Activated T-cell treated with anti-CD3 and anti-CD28 coated beads, Interleukin-2, amount 50 U/mL, for 4 hours (primary cell): Measurements from ENCODE around the gene MARCHF10. TPM values are rescaled to one million over a fixed set of nuclear protein-coding genes. Genes with fewer than 3 reads are reported as not detected.

Experiments used
- ATAC-seq, 2 donors: fragments of 200-7000 bp; cut with Tn5 transposase; one replicate each; pipeline ENCODE4 v1.10.0; 2021
- DNase-seq: peaks from one replicate; pipeline ENCODE4 v3.0.0-alpha.2; 2020
- H3K27me3 Mint-ChIP-seq: one replicate; pipeline ENCODE4 v1.8.0; 2021; ENCODE audit warnings: low read depth, mixed read lengths
- H3K36me3 Mint-ChIP-seq: one replicate; pipeline ENCODE4 v1.8.0; 2022; ENCODE audit warnings: mixed read lengths; ENCODE audit not compliant: insufficient read depth
- H3K4me1 Mint-ChIP-seq: one replicate; pipeline ENCODE4 v1.8.0; 2021; ENCODE audit warnings: low read depth, mixed read lengths
- H3K4me3 Mint-ChIP-seq: one replicate; pipeline ENCODE4 v1.8.0; 2021; ENCODE audit warnings: mild to moderate bottlenecking, moderate library complexity, mixed read lengths
- H3K9me3 Mint-ChIP-seq: one replicate; pipeline ENCODE4 v1.8.0; 2021; ENCODE audit warnings: mixed read lengths
- total RNA-seq, 3 donors: library from RNA; stranded (reverse); gene quantifications; one replicate each; pipeline ENCODE4 v1.2.1, GENCODE V29; 2021

MARCHF10 gene
- total RNA-seq, 3 donors from 2014 or later, result not detected

DNA sequence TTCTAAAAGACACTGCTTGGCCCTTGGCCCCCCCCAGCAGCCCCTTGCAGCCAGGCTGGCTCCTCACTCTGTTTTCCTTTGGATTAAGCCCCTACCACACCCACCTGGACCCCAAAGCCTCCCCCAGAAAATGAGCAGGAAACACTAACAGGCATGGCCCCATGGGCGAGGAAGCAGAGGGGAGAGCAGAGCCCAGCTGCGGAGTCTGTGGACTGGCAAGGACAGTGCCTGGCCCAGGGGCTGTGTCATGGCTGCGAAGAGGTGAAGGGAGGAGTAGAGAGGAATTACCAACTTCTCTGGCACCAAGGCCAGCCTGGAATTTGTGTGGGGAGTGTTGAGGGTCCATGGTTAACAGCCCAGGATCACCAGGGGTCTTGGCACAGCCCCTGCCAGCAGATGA lies 133.3 kb downstream of the MARCHF10 start:
- H3K4me3 Mint-ChIP-seq, result no peak overlapping the region
- no peaks in the 10 kb centered on the region for H3K9me3 Mint-ChIP-seq
- ATAC-seq (no peak), DNase-seq (no peak)
- no peaks in the 10 kb centered on the region for H3K27me3 Mint-ChIP-seq
- no peaks in the 10 kb centered on the region for H3K36me3 Mint-ChIP-seq
- H3K4me1 Mint-ChIP-seq, result no peaks in the 10 kb centered on the region

DNA sequence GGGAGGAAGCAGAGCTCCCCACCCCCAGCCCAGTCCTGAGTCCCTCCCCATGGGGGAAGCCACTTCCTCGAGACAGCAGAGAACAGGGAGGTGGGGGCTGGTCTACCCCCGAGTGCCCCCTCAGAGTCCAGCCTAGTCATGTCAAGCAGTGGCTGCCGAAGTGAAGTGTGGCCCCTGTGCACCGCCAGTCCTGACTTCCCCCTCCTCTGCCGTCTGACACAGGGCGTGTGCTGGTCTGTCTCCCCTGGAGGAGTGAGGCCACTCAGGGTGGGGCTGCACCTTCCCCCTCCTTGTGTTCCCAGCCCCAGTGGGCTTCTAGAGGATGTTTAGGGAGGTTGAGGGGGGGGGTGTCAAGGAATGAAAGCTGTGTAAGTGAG lies 133.8 kb downstream of the MARCHF10 start:
- DNase-seq (no peak), ATAC-seq (no peak)
- Mint-ChIP-seq H3K4me1 (no peaks in the 10 kb centered on the region), H3K27me3 (no peaks in the 10 kb centered on the region), H3K4me3 (no peak overlapping the region), H3K36me3 (no peaks in the 10 kb centered on the region), H3K9me3 (no peaks in the 10 kb centered on the region)

GRCh38 chr17:62673614-62674362 lies 134.3 kb downstream of the MARCHF10 start:
- Mint-ChIP-seq H3K9me3 (no peaks in the 10 kb centered on the region), H3K4me3 (no peak overlapping the region), H3K36me3 (no peaks in the 10 kb centered on the region), H3K27me3 (no peaks in the 10 kb centered on the region), H3K4me1 (no peaks in the 10 kb centered on the region)
- no peak for ATAC-seq
- no peak for DNase-seq

DNA sequence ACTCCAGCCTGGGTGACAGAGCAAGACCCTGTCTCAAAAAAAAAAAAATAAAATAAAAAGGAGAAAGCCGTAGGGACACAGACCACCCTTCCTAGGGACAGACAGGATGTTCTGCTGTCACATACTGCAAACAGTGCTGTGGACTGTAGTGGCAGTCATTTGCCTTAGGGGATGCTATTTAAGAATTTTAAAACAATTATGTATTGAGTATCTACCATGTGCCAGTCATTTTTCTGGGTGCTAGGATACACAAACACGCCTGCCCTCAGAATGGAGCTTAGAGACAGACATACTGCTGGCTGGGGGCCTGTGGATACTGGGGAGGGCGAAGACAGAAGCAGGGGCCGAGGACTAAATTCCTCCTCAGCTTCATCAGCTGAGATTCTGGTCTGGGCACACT lies 135.2 kb downstream of the MARCHF10 start:
- no peak for DNase-seq
- Mint-ChIP-seq H3K36me3 (no peaks in the 10 kb centered on the region), H3K27me3 (no peaks in the 10 kb centered on the region), H3K4me3 (no peak overlapping the region), H3K9me3 (no peaks in the 10 kb centered on the region), H3K4me1 (no peaks in the 10 kb centered on the region)
- ATAC-seq, result no peak

- no peak overlapping the region for H3K4me3 Mint-ChIP-seq
- no peak for DNase-seq
- no peaks in the 10 kb centered on the region for H3K4me1 Mint-ChIP-seq
- H3K9me3 Mint-ChIP-seq, result no peaks in the 10 kb centered on the region
- H3K27me3 Mint-ChIP-seq, result no peaks in the 10 kb centered on the region
- no peaks in the 10 kb centered on the region for H3K36me3 Mint-ChIP-seq
- no peak for ATAC-seq
Measured at GRCh38 chr17:62671553-62671952, 136.6 kb downstream of the MARCHF10 start.

- ATAC-seq, result no peak
- no peaks in the 10 kb centered on the region for H3K36me3 Mint-ChIP-seq
- no peaks in the 10 kb centered on the region for H3K27me3 Mint-ChIP-seq
- no peak overlapping the region for H3K4me3 Mint-ChIP-seq
- H3K9me3 Mint-ChIP-seq, result no peaks in the 10 kb centered on the region
- DNase-seq, result no peak
- H3K4me1 Mint-ChIP-seq, result no peaks in the 10 kb centered on the region
Measured at GRCh38 chr17:62670202-62670821, 137.8 kb downstream of the MARCHF10 start.

GRCh38 chr17:62668091-62668804 lies 139.9 kb downstream of the MARCHF10 start:
- Mint-ChIP-seq H3K4me1 (no peaks in the 10 kb centered on the region), H3K27me3 (peaks cover 2% of the 10 kb centered on the region), H3K36me3 (no peaks in the 10 kb centered on the region), H3K9me3 (no peaks in the 10 kb centered on the region), H3K4me3 (no peak overlapping the region)
- ATAC-seq (no peak), DNase-seq (no peak)

DNA sequence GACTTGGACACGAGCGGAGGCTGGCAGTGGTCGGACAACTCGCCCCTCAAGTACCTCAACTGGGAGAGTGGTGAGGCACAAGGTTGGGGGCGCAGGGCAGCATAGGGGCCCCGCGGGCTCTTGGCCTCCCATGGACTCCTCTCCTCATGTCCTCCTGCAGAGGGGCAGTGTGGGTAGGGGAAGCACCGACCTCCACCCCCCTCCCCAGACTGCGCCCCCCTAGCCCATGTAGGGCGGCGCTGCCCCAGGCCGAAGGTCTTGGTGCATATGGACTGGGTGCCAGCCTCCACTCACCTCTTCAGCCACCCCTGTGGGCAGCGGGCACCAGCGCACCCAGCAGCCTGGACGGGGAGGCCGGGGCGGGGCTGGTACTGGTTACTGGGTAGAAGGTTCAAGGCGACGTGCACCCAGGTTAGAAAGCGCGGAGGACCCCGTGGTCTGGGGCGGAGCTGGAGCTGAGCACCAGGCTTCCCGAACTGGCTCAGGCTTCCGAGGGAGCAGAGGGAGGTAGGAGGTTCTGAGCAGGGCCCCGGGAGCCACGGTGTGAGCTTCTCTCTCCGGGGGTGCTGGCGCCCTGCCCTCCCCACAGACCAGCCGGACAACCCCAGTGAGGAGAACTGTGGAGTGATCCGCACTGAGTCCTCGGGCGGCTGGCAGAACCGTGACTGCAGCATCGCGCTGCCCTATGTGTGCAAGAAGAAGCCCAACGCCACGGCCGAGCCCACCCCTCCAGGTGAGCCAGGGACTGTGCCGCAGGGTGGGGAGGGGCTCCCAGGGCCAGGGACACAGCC lies 141.1 kb downstream of the MARCHF10 start:
- H3K27me3 Mint-ChIP-seq, result peaks cover 2% of the 10 kb centered on the region
- H3K4me3 Mint-ChIP-seq, result no peak overlapping the region
- DNase-seq, result no peak
- H3K4me1 Mint-ChIP-seq, result no peaks in the 10 kb centered on the region
- H3K36me3 Mint-ChIP-seq, result no peaks in the 10 kb centered on the region
- no peak for ATAC-seq
- H3K9me3 Mint-ChIP-seq, result no peaks in the 10 kb centered on the region

GRCh38 chr17:62666061-62666800 lies 141.9 kb downstream of the MARCHF10 start:
- Mint-ChIP-seq H3K4me3 (no peak overlapping the region), H3K36me3 (no peaks in the 10 kb centered on the region), H3K4me1 (no peaks in the 10 kb centered on the region), H3K9me3 (peaks cover 4% of the 10 kb centered on the region), H3K27me3 (peaks cover 2% of the 10 kb centered on the region)
- DNase-seq, result no peak
- no peak for ATAC-seq

- no peaks in the 10 kb centered on the region for H3K36me3 Mint-ChIP-seq
- peaks cover 9% of the 10 kb centered on the region for H3K9me3 Mint-ChIP-seq
- ATAC-seq (no peak), DNase-seq (no peak)
- no peaks in the 10 kb centered on the region for H3K4me1 Mint-ChIP-seq
- H3K27me3 Mint-ChIP-seq, result peaks cover 2% of the 10 kb centered on the region
- no peak overlapping the region for H3K4me3 Mint-ChIP-seq
Measured at GRCh38 chr17:62665599-62665998, 142.5 kb downstream of the MARCHF10 start.

GRCh38 chr17:62664336-62665120 lies 143.6 kb downstream of the MARCHF10 start:
- peaks cover 3% of the 10 kb centered on the region for H3K36me3 Mint-ChIP-seq
- H3K4me1 Mint-ChIP-seq, result no peaks in the 10 kb centered on the region
- peaks cover 2% of the 10 kb centered on the region for H3K27me3 Mint-ChIP-seq
- DNase-seq (no peak), ATAC-seq (no peak)
- H3K9me3 Mint-ChIP-seq, result peaks cover 16% of the 10 kb centered on the region
- no peak overlapping the region for H3K4me3 Mint-ChIP-seq

- Mint-ChIP-seq H3K4me1 (no peaks in the 10 kb centered on the region), H3K36me3 (peaks cover 3% of the 10 kb centered on the region), H3K27me3 (peaks cover 2% of the 10 kb centered on the region), H3K9me3 (peaks cover 16% of the 10 kb centered on the region), H3K4me3 (no peak overlapping the region)
- DNase-seq, result no peak
- ATAC-seq, result no peak
Measured at GRCh38 chr17:62663304-62663703, 144.8 kb downstream of the MARCHF10 start.

DNA sequence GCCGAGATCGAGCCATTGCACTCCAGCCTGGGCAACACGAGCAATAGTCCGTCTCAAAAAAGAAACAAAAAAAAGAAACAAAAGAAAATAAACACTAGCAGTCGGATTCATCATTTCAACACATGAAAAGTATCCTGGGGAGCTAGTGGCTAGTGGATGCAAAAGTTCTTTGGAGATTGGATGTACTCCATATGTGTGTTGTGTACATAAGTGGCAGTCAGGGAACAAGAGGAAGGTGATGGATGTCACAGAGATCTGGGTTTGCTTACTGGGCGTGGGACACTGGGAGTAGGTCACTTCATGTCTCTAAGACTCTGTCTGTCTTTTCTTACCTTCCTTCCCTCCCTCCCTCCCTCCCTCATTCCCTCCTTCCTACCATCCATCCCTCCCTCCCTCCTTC lies 145.3 kb downstream of the MARCHF10 start:
- no peak overlapping the region for H3K4me3 Mint-ChIP-seq
- peaks cover 16% of the 10 kb centered on the region for H3K9me3 Mint-ChIP-seq
- peaks cover 3% of the 10 kb centered on the region for H3K36me3 Mint-ChIP-seq
- no peaks in the 10 kb centered on the region for H3K4me1 Mint-ChIP-seq
- H3K27me3 Mint-ChIP-seq, result peaks cover 2% of the 10 kb centered on the region
- ATAC-seq (no peak), DNase-seq (no peak)
